Hepatocyte (in vitro differentiated cells): Measurements from ENCODE around the gene VAV1.

Source experiments
- CTCF ChIP-seq: fragments of 200-600 bp; sonication (generic); IDR thresholded peaks from 2 replicates; pipeline ENCODE4 v1.5.1; 2016; ENCODE audit warnings: antibody characterized with exemption, mild to moderate bottlenecking; ENCODE audit not compliant: poor library complexity
- EZH2 ChIP-seq: fragments of 200-600 bp; sonication (generic); IDR thresholded peaks from 2 replicates; pipeline ENCODE4 v1.6.1; 2016; ENCODE audit warnings: antibody characterized with exemption, mild to moderate bottlenecking, borderline replicate concordance
- EZH2phosphoT487 ChIP-seq: fragments of 200-600 bp; sonication (generic); IDR thresholded peaks from one replicate; pipeline ENCODE4 v1.6.1; 2018; ENCODE audit warnings: antibody characterized with exemption, mild to moderate bottlenecking, low read depth, moderate library complexity; ENCODE audit not compliant: unreplicated experiment, severe bottlenecking

DNA sequence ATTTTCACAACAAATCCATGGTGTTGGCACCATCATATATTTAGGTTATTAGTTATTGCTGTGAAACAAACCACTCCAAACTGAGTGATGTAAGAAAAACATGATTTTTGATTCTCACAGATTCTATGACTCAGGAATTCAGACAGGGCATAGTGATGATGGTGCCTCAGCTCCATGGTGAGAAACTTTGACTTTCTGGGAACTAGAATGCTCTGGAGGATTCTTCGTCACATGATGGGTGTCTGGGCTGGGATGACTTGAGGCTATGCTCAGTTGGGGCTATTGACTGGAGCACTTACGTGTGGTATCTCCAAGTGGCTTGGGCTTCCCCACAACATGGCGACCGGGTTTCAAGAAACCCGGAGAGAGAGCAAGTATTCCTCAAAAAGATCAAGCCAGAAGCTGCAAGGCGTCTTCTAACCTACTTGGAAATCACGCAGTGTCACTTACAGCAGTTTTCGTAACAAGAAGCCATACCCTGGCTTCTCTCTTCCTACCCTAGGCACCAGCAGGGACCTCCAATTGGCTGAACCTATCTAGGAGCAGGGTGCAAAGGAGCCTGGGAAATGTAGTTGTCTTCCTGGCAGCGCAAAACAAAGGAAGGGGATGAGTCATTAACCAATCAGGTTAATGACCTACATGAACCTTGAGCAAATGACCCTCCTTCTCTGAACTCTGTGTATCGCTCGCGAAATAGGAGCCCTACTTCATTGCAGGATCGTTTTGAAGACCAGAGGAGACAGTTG is 22.4 kb downstream of the VAV1 start:
- TF ChIP-seq EZH2 (no peak), CTCF (no peak), EZH2phosphoT487 (no peak)
